Activated B cell treated with CpG ODN at 0.5 μM for 24 hours (primary cell): ENCODE results near the gene KIF2A. TPM values are rescaled to one million over a fixed set of nuclear protein-coding genes. Genes with fewer than 3 reads are reported as not detected.

ENCODE experiments used
- ATAC-seq: fragments of 200-7000 bp; cut with Tn5 transposase; one replicate; pipeline ENCODE4 v1.10.0; 2021; ENCODE audit warnings: low read depth, mild to moderate bottlenecking, moderate library complexity
- CTCF ChIA-PET: fragments of 350-600 bp; sonication (Branson Sonifier 250); formaldehyde crosslinking; loops from one replicate; lab custom pipeline; 2021; ENCODE audit warnings: antibody characterized with exemption; lab: Charles Lee
- POLR2A ChIA-PET: fragments of 350-600 bp; sonication (Branson Sonifier 250); formaldehyde crosslinking; loops from one replicate; lab custom pipeline; 2021; ENCODE audit warnings: antibody characterized with exemption; lab: Charles Lee
- DNase-seq: peaks from one replicate; pipeline ENCODE4 v3.0.0; 2022
- H3K27ac Mint-ChIP-seq: one replicate; pipeline ENCODE4 v1.8.0; 2020; ENCODE audit warnings: mixed read lengths
- H3K27me3 Mint-ChIP-seq: one replicate; pipeline ENCODE4 v1.8.0; 2021; ENCODE audit warnings: mixed read lengths
- H3K36me3 Mint-ChIP-seq: one replicate; pipeline ENCODE4 v1.8.0; 2021; ENCODE audit warnings: low read depth, mixed read lengths
- H3K4me1 Mint-ChIP-seq: one replicate; pipeline ENCODE4 v1.8.0; 2021; ENCODE audit warnings: mixed read lengths
- H3K4me3 Mint-ChIP-seq: one replicate; pipeline ENCODE4 v1.8.0; 2020; ENCODE audit warnings: mild to moderate bottlenecking, mixed read lengths
- H3K9me3 Mint-ChIP-seq: one replicate; pipeline ENCODE4 v1.8.0; 2020; ENCODE audit warnings: mixed read lengths
- CTCF ChIP-seq: fragments of 200-600 bp; IDR thresholded peaks from one replicate; pipeline ENCODE4 v1.8.0; 2022; ENCODE audit warnings: antibody characterized with exemption, mild to moderate bottlenecking
- intact Hi-C: fragments of 100-400 bp; cut with micrococcal nuclease; formaldehyde crosslinking; loops from one replicate; pipeline ENCODE4 v1.15.1; 2024
- total RNA-seq: library from RNA; stranded (reverse); gene quantifications from 2 replicates; pipeline ENCODE4 v1.2.3, GENCODE V29; 2022

Gene KIF2A
- total RNA-seq, 1 donor from 2014 or later: 45.9 TPM

- Mint-ChIP-seq H3K4me3 (no peak overlapping the region), H3K27me3 (no peaks in the 10 kb centered on the region), H3K36me3 (no peaks in the 10 kb centered on the region), H3K27ac (no peak overlapping the region), H3K9me3 (no peaks in the 10 kb centered on the region), H3K4me1 (no peaks in the 10 kb centered on the region)
- intact Hi-C loops: no loop called here
- DNase-seq (no peak), ATAC-seq (no peak)
- TF ChIP-seq CTCF: no peak
- ChIA-PET CTCF (no interaction called here), POLR2A (no interaction called here)
These were observed 34.6 kb upstream of the KIF2A start for GRCh38 chr5:62271370-62271769.

- Mint-ChIP-seq H3K9me3 (no peaks in the 10 kb centered on the region), H3K27me3 (no peaks in the 10 kb centered on the region), H3K36me3 (no peaks in the 10 kb centered on the region), H3K4me3 (no peak overlapping the region), H3K4me1 (no peaks in the 10 kb centered on the region), H3K27ac (no peak overlapping the region)
- intact Hi-C loops: no loop called here
- DNase-seq (no peak), ATAC-seq (no peak)
- ChIA-PET CTCF (no interaction called here), POLR2A (no interaction called here)
- TF ChIP-seq CTCF: no peak
These were observed 34.1 kb upstream of the KIF2A start for GRCh38 chr5:62271870-62272269.

GRCh38 chr5:62273687-62274086 is 32.3 kb upstream of the KIF2A start:
- intact Hi-C loops: no loop called here
- no peaks in the 10 kb centered on the region for H3K36me3 Mint-ChIP-seq
- ATAC-seq: no peak
- no peaks in the 10 kb centered on the region for H3K9me3 Mint-ChIP-seq
- CTCF ChIA-PET: no interaction called here
- peaks cover 1% of the 10 kb centered on the region for H3K27me3 Mint-ChIP-seq
- no peaks in the 10 kb centered on the region for H3K4me1 Mint-ChIP-seq
- H3K27ac Mint-ChIP-seq: no peak overlapping the region
- POLR2A ChIA-PET: no interaction called here
- no peak overlapping the region for H3K4me3 Mint-ChIP-seq
- DNase-seq: no peak
- no peak for TF ChIP-seq CTCF

- no peak overlapping the region for H3K4me3 Mint-ChIP-seq
- ChIA-PET CTCF (no interaction called here), POLR2A (no interaction called here)
- no peaks in the 10 kb centered on the region for H3K4me1 Mint-ChIP-seq
- peaks cover 8% of the 10 kb centered on the region for H3K27me3 Mint-ChIP-seq
- H3K27ac Mint-ChIP-seq: no peak overlapping the region
- no peaks in the 10 kb centered on the region for H3K36me3 Mint-ChIP-seq
- TF ChIP-seq CTCF: no peak
- no peaks in the 10 kb centered on the region for H3K9me3 Mint-ChIP-seq
- DNase-seq (no peak), ATAC-seq (no peak)
- intact Hi-C loops: no loop called here
These were observed 30.4 kb upstream of the KIF2A start for GRCh38 chr5:62275581-62275980.

GRCh38 chr5:62281411-62281810 is 24.6 kb upstream of the KIF2A start:
- Mint-ChIP-seq H3K27ac (no peak overlapping the region), H3K4me1 (no peaks in the 10 kb centered on the region), H3K36me3 (no peaks in the 10 kb centered on the region), H3K27me3 (peaks cover 8% of the 10 kb centered on the region), H3K4me3 (no peak overlapping the region), H3K9me3 (no peaks in the 10 kb centered on the region)
- no peak for DNase-seq
- no peak for TF ChIP-seq CTCF
- intact Hi-C loops: no loop called here
- ChIA-PET POLR2A (no interaction called here), CTCF (no interaction called here)
- no peak for ATAC-seq
